GM18517 (cell line): ENCODE measurements around the gene UNC13C.

Experiments
- ATAC-seq: cut with Tn5 transposase; IDR thresholded peaks from one replicate; pipeline ENCODE4 v1.9.1; 2021; ENCODE audit warnings: mild to moderate bottlenecking, moderate library complexity; ENCODE audit not compliant: unreplicated experiment

The UNC13C gene

GRCh38 chr15:54619180-54619579, 640.9 kb downstream of the UNC13C start:
- ATAC-seq: no peak

GRCh38 chr15:54620916-54621315, 642.7 kb downstream of the UNC13C start:
- ATAC-seq: no peak

GRCh38 chr15:54636147-54636546, 657.9 kb downstream of the UNC13C start:
- no peak for ATAC-seq

- no peak for ATAC-seq
Observed at GRCh38 chr15:54638666-54639065, 660.4 kb downstream of the UNC13C start.

- no peak for ATAC-seq
Observed at GRCh38 chr15:54640873-54641272, 662.6 kb downstream of the UNC13C start.

- ATAC-seq: no peak
Observed at GRCh38 chr15:54644796-54645195, 666.6 kb downstream of the UNC13C start.

GRCh38 chr15:54659646-54660045, 681.4 kb downstream of the UNC13C start:
- no peak for ATAC-seq

- no peak for ATAC-seq
Observed at GRCh38 chr15:54660356-54660755, 682.1 kb downstream of the UNC13C start.

- ATAC-seq: no peak
Observed at GRCh38 chr15:54675241-54675640, 697.0 kb downstream of the UNC13C start.

- no peak for ATAC-seq
Observed at GRCh38 chr15:54681584-54681983, 703.3 kb downstream of the UNC13C start.
